ENCODE results near the gene P2RY14.

Gene P2RY14

DNA sequence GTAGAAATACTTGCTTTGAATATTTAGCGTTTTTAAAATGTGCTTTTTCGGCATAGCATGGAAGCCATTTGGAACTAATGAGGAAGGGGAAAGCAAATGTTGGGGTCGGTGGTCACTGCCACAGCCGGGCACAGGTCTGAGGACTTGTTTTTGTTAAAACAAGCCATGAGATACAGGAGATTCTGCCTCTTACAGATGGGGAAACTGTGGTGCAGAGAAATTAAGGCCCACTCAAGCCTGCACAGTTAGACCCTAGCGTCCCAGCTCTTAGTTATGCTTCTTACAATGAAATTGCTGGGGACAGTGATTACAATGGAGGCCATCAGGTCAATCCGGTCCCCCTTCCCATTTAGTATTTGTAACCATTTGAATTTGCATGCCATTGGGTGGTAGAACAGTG, 72.9 kb downstream of the P2RY14 start:
- TF ChIP-seq, protein P1, sequence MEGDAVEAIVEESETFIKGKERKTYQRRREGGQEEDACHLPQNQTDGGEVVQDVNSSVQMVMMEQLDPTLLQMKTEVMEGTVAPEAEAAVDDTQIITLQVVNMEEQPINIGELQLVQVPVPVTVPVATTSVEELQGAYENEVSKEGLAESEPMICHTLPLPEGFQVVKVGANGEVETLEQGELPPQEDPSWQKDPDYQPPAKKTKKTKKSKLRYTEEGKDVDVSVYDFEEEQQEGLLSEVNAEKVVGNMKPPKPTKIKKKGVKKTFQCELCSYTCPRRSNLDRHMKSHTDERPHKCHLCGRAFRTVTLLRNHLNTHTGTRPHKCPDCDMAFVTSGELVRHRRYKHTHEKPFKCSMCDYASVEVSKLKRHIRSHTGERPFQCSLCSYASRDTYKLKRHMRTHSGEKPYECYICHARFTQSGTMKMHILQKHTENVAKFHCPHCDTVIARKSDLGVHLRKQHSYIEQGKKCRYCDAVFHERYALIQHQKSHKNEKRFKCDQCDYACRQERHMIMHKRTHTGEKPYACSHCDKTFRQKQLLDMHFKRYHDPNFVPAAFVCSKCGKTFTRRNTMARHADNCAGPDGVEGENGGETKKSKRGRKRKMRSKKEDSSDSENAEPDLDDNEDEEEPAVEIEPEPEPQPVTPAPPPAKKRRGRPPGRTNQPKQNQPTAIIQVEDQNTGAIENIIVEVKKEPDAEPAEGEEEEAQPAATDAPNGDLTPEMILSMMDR (IDR thresholded peaks at IDR 0.05; ENCODE audit: low read depth, low read length), result no peak
- DNase-seq (ENCODE audit: extremely low read depth, low read depth), result no peak

DNA sequence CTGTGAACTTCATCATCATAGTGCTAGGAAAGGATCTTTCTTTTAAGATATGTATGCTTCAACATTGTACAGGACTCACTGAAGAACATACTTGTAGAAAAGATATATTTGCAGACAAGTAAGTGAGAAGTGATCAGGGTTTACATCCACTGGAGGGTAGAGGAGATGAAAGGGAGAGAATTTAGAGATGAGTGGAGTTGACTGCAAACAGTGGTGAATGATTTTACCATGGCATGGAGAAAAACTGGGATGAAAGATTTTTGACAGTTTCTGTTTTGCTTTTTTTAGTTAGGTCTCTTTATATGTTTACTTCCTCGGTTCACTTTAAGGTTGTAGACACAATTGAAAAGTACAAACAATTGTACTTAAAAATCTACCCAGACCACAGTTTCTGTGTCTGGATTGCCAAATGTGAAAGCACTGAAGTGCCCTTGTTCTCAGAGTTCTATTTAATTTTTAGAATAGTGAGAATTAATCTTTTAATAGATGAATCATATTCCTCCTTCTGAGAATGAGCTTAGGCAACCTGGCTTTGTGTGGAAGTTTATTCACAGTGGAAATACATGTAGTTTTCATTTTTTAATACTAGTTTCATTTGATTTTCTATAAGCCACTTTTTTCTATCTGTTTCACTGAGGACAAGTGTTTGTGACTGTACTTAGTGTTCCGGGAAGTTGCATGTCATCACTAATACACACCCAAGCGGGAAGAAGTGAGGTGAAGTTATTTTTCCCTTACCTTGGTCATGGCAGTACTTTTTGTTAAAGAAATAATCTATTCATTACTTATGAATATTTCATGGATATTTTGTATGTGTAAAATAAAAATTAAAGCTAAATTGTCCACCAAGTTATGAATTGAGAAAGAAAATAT, 73.6 kb downstream of the P2RY14 start:
- no peak for DNase-seq (ENCODE audit: extremely low read depth, low read depth)
- TF ChIP-seq, protein P1 (IDR thresholded peaks at IDR 0.05; ENCODE audit: low read depth, low read length), result no peak

DNA sequence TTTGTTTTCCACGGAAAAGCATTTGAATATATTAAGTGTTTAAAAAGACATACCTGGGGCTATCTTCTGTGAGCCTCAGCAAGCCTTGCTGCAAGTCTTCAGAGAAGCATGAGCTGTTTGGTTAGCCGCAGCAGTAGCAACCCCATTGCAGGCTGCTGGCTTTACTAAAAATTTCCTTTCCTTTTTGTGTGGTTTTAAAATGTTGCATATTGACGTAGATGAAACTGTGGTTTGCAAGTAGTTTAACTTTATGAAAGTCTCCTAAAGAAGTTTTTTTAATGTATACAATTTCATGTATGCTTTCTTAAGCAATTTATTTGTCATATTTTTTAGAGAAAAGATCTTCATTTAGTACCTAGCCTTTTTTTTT, 75.3 kb downstream of the P2RY14 start, which contains the start of gene GPR171:
GPR171 (minus strand) TSS at position 166 of the 370 bp plus-strand sequence. CDS start 3,830 bp downstream, outside the sequence.
- TF ChIP-seq, protein P1 (IDR thresholded peaks at IDR 0.05; ENCODE audit: low read depth, low read length), result no peak
- DNase-seq (ENCODE audit: extremely low read depth, low read depth), result no peak

DNA sequence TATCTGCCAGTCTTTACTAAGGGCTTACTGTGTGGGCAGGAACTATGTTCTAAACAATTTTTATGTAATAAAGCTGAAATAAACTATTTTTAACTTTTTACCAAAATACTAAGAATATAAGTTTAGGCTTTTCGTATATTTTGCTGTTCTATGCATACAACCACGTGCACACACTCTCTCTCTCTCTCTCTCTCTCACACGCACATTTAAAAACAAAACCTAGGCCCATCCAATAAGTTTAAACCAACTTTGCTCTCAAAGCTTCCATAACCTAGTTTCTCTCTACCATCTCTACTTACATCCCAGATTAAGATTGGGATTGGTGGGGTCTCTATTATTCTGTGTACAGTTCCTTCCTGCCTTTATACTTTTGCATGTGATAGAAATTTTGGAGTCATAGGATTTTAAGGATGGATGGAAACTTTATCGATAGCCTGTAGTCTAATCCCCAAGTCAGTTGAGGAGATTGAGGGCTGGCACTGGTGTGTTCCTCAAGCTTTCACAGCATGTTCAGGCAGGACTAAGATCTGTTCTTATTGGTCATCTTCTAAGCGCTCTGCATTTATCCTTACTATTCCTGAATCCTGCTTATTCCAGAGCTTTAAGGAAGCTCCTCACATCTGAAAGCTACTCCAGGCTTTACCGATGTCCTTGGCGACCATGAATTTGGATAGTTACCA, 77.2 kb downstream of the P2RY14 start:
- DNase-seq (ENCODE audit: extremely low read depth, low read depth), result no peak
- TF ChIP-seq, protein P1 (IDR thresholded peaks at IDR 0.05; ENCODE audit: low read depth, low read length), result no peak

DNA sequence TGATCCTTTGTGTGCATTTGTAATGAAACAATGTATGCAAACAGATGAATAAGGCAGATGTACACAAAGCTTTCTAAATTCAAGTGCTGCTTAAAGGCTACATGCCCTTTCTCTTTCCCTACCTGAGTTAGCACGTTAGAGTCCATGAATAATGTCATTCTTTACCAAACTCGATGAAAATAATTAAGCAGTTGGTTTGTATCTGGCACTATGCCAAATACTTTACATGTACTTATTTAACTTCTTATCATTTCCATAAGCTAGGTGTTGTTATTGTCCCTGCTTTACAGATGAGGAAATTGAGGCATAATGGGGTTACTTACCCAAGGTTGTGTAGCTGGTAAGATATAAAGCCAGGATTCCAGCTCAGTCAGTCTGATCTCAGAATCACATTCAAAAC, 77.8 kb downstream of the P2RY14 start:
- TF ChIP-seq, protein P1 (IDR thresholded peaks at IDR 0.05; ENCODE audit: low read depth, low read length), result no peak
- DNase-seq (ENCODE audit: extremely low read depth, low read depth), result no peak

DNA sequence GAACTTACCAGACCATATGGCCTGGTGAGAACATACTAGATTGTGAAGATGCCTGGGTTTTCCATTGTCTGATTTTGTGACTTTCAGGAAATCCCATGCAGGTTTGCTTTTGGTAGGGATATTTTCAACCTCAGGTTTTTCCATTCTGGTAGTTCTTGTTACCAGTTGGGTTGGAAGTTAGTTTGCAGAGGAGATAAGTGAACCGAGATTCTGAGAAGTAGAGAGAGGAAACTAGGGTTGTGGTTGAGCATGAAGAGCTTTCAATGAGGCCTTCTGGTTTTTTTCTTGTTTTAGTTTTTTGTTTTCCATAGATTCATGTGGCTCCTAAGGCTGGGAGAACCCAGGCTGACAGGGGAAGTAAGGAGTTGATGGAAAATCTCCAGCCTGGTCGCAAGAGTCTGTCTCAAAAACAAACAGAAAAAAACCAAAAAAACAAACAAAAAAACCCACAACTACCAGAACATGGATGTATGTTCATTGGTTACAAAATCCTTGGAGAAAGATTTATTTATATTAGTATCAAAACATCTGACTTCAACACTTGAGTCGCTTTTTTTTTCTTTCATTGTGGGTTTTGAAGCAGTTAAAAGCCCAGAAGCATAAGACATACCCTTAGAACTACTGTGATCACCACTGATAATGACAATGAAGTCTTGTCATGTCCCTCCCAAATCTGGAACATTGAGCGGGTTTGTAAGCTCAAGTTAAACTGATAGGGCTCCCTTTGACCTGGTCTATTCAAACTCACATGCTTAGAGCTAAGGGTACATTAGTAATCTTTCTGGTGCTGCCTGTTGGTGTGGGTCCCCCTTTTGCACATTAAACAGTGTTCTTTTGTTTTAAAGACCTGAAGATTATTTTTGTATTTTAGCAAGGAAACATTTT, 78.5 kb downstream of the P2RY14 start:
- no peak for DNase-seq (ENCODE audit: extremely low read depth, low read depth)
- TF ChIP-seq, protein P1 (IDR thresholded peaks at IDR 0.05; ENCODE audit: low read depth, low read length), result no peak

Data from AG09319 (cell line).